GM12874 (cell line): ENCODE measurements around the gene VAV3.

Source experiments
- CTCF ChIP-seq: IDR thresholded peaks from 2 replicates; pipeline ENCODE4 v1.5.1; 2011; ENCODE audit warnings: low read depth, mild to moderate bottlenecking, control low read depth, low read length, moderate library complexity; ENCODE audit not compliant: insufficient read depth

VAV3 gene

GRCh38 chr1:107525145-107525544, 439.8 kb downstream of the VAV3 start:
- TF ChIP-seq CTCF: no peak

- TF ChIP-seq CTCF: no peak
Observed at GRCh38 chr1:107524301-107524700, 440.7 kb downstream of the VAV3 start.

- TF ChIP-seq CTCF: no peak
Observed at GRCh38 chr1:107523736-107524135, 441.2 kb downstream of the VAV3 start.

GRCh38 chr1:107523061-107523460, 441.9 kb downstream of the VAV3 start:
- no peak for TF ChIP-seq CTCF
